Measurements from ENCODE around the gene WIZ. TPM values are rescaled to one million over a fixed set of nuclear protein-coding genes. Genes with fewer than 3 reads are reported as not detected.

WIZ gene
- total and polyA plus RNA-seq, 2 of the 4 experiments (the other 2 are of a cell fraction), result 0.90 to 27.1 TPM

DNA sequence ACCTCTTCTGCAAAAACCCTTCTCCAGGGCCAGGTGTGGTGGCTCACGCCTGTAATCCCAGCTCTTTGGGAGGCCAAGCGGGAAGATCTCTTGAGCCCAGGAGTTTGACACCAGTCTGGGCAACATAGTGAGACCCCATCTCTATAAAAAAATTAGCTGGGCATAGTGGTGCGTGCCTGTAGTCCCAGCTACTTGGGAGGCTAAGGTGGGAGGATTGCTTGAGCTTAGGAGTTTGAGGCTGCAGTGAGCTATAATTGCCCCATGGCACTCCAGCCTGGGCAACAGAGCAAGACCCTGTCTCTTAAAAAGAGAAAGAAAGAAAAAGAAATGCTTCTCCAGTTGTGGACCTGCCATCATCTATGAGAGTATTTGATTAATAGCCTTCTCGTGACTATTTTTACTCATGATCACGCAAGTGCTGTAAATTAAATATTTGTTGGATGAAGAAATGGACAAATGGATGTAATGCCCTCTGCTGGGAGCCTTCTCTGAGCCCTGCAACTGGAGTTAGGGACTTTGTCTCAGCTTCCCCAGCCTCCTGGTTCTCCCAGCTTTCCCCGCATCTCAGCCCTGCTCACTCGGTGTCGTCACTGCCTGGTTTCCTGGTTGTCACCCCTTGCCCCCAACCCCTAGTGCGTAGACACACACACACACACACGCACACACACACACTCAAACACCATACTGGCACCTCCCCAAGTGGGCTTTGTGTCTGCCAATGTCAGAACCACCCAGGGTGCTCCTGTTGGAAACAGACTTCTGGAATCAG is 12.2 kb downstream of the WIZ start:
- Histone ChIP-seq H4K20me1 (ENCODE audit: insufficient read depth, low read length) (no peaks in the 10 kb centered on the region), H3K56ac (ENCODE audit: extremely low read depth, insufficient read depth, low read length) (no peak overlapping the region), H2BK15ac (ENCODE audit: low read depth, low read length) (no peak overlapping the region), H2BK20ac (ENCODE audit: low read depth, low read length) (peak overlapping the region; percentile 76; the same call in 1 of the 2 replicates), H3K27ac (ENCODE audit: insufficient read depth, low read length) (peak overlapping the region; percentile 79; the same call in 1 of the 2 replicates), H3K36me3 (ENCODE audit: control insufficient read depth, insufficient read depth, low read length) (no peaks in the 10 kb centered on the region), H3K9me1 (ENCODE audit: insufficient read depth, low read length) (0 out of 2 replicates have a peak, but pooled peaks cover 5% of the 10 kb centered on the region), H3K4me1 (ENCODE audit: control insufficient read depth, insufficient read depth, low read length) (peaks cover 17% of the 10 kb centered on the region), H3K23ac (ENCODE audit: low read depth, low read length) (no peak overlapping the region), H2AFZ (replicated peaks; ENCODE audit: low read length, poor library complexity) (peak overlapping the region; percentile 68), H4K5ac (ENCODE audit: low read depth, low read length) (peak overlapping the region; percentile 3; the same call in 1 of the 2 replicates), H3K18ac (ENCODE audit: low read depth, low read length) (peak overlapping the region; percentile 40; the same call in 1 of the 2 replicates), H3K27me3 (ENCODE audit: control insufficient read depth, insufficient read depth, low read length) (no peaks in the 10 kb centered on the region), H2AK5ac (ENCODE audit: low read depth, low read length) (peak overlapping the region; percentile 90), H3K4ac (ENCODE audit: low read depth, low read length) (peak overlapping the region; percentile 85), H2BK5ac (ENCODE audit: low read depth, low read length, poor library complexity, severe bottlenecking) (no peak overlapping the region), H3K9ac (ENCODE audit: low read depth, low read length) (no peak overlapping the region), H4K8ac (ENCODE audit: low read depth in 2 of 2, low read length in 2 of 2) (peak overlapping the region in 1 of 2 experiments; percentile 68; a peak in 1 of 4 replicates), H3K14ac (replicated peaks; ENCODE audit: low read depth, low read length) (peak overlapping the region; percentile 82; the same call in 1 of the 2 replicates), H3K4me3 (ENCODE audit: insufficient read depth, low read depth, low read length) (no peak overlapping the region), H2AK9ac (replicated peaks; ENCODE audit: low read depth, low read length, poor library complexity) (peak overlapping the region; percentile 71), H3K79me1 (ENCODE audit: low read depth in 1 of 2, low read length in 2 of 2) (no peaks in the 10 kb centered on the region; a peak in 1 of 4 replicates), H3K9me3 (ENCODE audit: control insufficient read depth, insufficient read depth, low read length) (no peaks in the 10 kb centered on the region), H4K91ac (ENCODE audit: insufficient read depth, low read depth, low read length) (0 out of 2 replicates have a peak overlapping the region, but pooled peaks have one; percentile 37), H2BK120ac (ENCODE audit: low read depth, low read length) (peak overlapping the region; percentile 90), H3K4me2 (ENCODE audit: low read depth, low read length) (peak overlapping the region; percentile 6; the same call in 1 of the 2 replicates)
- dilution Hi-C loops (cut with HindIII; ENCODE audit: low sequenced_read_pairs, unreplicated experiment) (no loop called here), intact Hi-C loops (cut with micrococcal nuclease) (loop anchor here (5.0 kb wide), 1 partner anchor 345 kb away; no protein-coding TSS in a partner anchor), in situ Hi-C loops (cut with MboI; ENCODE audit: low sequenced_read_pairs) (loop anchor here (25.0 kb wide), 1 partner anchor 875 kb away; the partner anchor contains the start of gene NDUFB7)
- ChIA-PET CTCF (interaction anchor here (0.6 to 1.5 kb wide), 3 partner anchors 19 to 261 kb away, joined by 3 to 7 read pairs (median 4); partner anchors contain the start of gene AKAP8L), POLR2A (ENCODE audit: unreplicated experiment) (no interaction called here)
- TF ChIP-seq SMC3 (IDR thresholded peaks at IDR 0.05; ENCODE audit: low read depth, low read length), result peak; percentile 46
- TF ChIP-seq, protein P1, sequence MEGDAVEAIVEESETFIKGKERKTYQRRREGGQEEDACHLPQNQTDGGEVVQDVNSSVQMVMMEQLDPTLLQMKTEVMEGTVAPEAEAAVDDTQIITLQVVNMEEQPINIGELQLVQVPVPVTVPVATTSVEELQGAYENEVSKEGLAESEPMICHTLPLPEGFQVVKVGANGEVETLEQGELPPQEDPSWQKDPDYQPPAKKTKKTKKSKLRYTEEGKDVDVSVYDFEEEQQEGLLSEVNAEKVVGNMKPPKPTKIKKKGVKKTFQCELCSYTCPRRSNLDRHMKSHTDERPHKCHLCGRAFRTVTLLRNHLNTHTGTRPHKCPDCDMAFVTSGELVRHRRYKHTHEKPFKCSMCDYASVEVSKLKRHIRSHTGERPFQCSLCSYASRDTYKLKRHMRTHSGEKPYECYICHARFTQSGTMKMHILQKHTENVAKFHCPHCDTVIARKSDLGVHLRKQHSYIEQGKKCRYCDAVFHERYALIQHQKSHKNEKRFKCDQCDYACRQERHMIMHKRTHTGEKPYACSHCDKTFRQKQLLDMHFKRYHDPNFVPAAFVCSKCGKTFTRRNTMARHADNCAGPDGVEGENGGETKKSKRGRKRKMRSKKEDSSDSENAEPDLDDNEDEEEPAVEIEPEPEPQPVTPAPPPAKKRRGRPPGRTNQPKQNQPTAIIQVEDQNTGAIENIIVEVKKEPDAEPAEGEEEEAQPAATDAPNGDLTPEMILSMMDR (conservative IDR thresholded peaks at IDR 0.05; ENCODE audit: low read depth, low read length), result peak; percentile 51
- no peak for TF ChIP-seq RCOR1 (IDR thresholded peaks at IDR 0.05; ENCODE audit: insufficient replicate concordance, low read length)
- peak; percentile 95 for TF ChIP-seq BHLHE40 (IDR thresholded peaks at IDR 0.05; ENCODE audit: low read depth, low read length)
- TF ChIP-seq MXI1 (IDR thresholded peaks at IDR 0.05; ENCODE audit: borderline replicate concordance, low read depth, low read length), result no peak
- peak; percentile 43 for TF ChIP-seq RAD21 (IDR thresholded peaks at IDR 0.05; ENCODE audit: low read length)
- 85% methylated on average over 4 of the region's 10 CpGs; no CpG with 5 or more reads in 1 of the 2 experiments for WGBS, 2 experiments (ENCODE audit: extremely low coverage in 2 of 2, insufficient read length in 1 of 2)
- no TSS peak for BruUV-seq (replicated peaks)
- DNase-seq (peak; percentile 74), ATAC-seq (ENCODE audit: low read depth) (peak; percentile 65)

Data from IMR-90 (cell line).